Femur (tissue), 1 donor: Measurements from ENCODE around the gene FRK.
"Not testable (repeated sequence)": the region's sequence is repeated elsewhere in the genome, so short reads cannot be mapped to it uniquely, and the experiment has no call there.

Experiments
- DNase-seq: peaks from one replicate; pipeline ENCODE4 v3.0.0-alpha.2; 2017

FRK gene

DNA sequence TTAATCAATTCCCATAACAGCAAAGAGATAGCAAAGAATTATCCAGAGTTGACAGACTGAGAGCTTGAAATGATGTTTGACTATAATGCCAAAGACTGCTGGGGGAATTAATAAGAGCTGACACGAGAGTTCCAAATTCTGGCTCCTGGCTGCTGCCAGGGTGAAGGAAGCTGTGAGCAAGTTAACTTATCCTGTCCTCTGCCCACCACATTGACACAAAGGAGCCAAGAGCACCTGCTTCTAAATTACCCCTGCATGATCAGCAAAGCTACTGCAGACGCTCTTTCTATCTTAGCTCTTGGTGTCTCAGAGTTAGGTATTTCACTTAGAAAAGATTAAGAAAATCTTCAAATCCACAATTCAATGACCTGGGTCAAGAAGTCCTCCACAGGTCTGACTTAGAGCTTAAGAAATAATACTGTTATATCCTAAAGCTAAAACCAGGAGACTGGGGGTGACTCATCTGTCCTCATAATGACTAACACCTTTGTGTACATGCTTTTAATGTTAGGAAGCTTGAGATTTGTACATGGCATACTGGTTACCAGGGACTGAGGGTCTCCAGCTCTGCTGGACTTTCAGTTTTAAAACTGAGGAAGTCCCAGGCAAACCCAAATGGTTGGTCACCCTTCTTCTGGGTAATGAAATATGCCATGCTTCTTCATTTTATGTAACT is 13.2 kb upstream of the FRK start:
- DNase-seq = no peak

DNA sequence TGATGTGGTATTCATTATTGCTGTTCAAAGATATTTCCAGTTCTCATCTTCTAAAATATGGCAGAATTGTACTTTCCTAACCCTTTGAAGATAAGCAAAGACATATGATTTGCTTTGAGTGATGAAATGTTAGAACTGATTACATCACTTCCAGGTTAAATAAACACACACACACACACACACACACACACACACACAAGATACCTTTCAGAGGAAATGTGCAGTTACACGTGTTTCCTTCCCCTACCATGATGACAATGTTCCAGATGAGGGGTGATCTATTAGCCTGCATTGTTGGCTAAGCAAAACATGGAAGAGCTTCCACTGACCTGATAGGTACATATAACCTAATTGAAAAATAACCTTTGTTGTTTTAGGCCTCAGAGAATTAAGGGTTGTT is 11.7 kb upstream of the FRK start:
- DNase-seq = no peak

DNA sequence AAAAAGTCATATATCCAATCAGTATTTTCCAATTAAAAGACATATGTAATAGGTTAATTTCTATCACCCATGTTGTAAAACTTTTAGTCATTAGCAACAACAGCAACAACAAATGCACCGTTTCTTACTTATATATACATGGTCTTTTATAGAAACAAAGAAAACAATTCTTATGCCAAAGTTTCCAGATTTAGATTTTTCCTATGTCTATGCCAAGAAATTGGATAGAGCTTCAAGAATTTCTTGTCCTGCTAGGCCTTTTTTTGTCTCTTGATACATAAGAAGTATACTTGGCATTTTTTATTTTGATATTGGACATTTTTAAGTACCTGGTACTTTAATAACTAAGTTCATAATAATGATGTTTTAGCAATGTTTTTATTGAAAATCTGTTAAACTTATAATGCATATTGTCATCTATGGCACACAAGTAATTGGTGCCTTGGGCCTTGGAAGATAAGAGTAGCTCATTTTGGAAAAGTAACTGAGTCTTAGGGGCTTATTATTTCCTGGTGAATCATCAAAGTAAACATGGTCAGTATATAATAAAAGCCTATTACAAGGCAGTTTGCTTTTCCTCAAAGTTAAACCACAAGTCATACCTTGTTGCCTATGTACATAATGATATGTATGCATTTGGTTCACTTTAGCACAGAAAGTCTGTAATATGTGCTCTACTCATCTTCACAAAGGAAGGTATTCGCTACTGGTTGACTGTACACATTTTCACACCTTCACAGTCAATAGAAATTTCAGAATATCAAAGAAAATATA is 10.1 kb upstream of the FRK start:
- no peak for DNase-seq

DNA sequence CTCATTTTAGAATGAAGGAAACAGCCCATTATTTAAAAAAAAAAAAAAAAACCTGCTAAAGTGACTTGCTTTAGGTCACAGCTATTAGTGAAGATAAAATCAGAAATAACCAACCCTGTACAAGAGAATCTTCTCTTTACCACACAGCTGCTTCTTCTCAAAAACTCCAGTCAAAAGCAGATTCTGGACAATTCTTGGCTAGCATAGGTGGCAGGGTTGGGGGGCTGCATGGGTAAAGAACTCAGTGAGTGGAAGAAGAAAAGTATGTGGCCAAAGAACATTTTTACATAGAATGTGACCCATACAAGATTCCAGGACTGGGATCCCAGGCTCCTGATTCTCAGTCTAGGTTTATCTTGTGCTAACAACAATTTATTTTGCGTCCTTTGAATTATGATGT is 9.4 kb upstream of the FRK start:
- DNase-seq = no peak

- no peak for DNase-seq
Observed at GRCh38 chr6:116066789-116067188, 6.1 kb upstream of the FRK start.

GRCh38 chr6:116064666-116065065 is 4.0 kb upstream of the FRK start:
- DNase-seq = no peak

- DNase-seq = no peak
Observed at GRCh38 chr6:116062496-116062895, 1.8 kb upstream of the FRK start.

GRCh38 chr6:116059713-116060571 is 749 bp downstream of the FRK start:
- no peak for DNase-seq

DNA sequence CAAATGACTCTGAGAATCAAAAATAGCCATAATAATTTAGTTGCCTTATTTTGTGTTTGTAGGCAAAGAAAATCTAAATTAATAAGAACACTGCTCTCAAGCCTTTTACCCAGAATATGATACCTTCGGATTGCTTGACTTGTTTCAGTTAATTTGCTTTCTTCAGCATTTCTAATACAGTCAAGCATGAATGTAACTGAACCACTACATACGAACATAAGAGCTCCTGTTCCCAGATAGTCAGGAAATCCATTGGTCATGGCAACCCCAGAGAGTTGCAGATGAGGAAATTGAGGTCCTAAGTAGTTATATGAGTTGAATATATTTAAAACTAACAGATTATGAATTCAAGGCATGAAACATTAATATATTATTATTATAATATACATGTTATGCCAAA is 2.9 kb downstream of the FRK start:
- DNase-seq = no peak

DNA sequence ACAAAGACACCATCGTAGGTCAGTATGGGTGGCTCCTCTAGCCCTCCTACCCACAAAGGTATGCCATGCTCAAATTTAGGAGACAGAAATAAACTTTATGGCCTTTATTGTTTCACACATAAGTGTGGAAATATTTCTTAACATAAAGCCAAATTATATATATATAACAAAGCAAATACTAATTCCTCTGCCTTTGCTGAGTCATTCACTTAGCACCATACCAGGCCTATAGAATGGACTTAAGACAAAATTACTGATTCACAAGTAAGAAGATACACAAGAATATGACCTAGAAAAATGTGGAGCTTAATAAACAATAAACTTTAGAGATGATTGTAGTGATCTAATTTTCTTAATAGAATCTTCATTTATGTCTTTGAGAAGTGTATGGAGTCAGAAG is 5.2 kb downstream of the FRK start:
- DNase-seq = no peak

GRCh38 chr6:116051244-116051643 is 9.4 kb downstream of the FRK start:
- no peak for DNase-seq

DNA sequence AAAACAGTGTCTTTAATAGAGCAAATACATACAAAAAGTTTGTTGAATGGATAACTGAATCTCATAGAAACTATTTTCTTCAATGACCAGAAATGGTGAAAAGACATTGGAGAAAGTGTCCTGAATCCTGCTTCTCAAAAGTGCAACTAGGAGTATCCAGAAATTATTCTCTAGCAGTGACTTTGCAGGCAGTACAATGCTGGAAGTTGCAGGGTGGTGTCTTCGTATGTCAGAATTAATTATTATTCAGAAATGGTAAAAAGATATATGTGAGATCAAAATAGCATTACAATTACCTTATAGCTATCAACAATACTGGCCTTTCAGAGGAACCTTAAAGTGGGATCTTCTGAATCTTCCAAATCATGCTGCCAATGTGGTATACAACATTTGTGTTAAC is 10.0 kb downstream of the FRK start:
- no peak for DNase-seq

- no peak for DNase-seq
Observed at GRCh38 chr6:116049321-116049720, 11.4 kb downstream of the FRK start.

- DNase-seq = no peak
Observed at GRCh38 chr6:116047173-116047933, 13.3 kb downstream of the FRK start.

DNA sequence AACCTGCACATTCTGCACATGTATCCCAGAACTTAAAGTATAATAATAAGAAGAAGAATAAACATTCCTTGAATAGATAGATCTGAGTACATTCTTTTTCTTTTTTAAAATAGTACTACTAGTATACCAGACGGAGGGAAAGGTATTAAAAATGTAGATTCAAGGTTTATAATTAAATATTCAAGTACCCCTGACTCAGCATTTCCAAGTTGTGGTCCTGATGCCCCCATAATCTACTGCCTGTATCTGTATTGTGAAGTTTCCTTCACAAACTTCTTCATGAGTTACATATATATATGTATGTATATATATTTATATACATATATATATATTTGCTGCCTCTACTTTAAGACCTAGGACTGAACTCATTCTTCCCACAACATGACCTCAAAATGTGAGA is 14.0 kb downstream of the FRK start:
- DNase-seq = no peak

DNA sequence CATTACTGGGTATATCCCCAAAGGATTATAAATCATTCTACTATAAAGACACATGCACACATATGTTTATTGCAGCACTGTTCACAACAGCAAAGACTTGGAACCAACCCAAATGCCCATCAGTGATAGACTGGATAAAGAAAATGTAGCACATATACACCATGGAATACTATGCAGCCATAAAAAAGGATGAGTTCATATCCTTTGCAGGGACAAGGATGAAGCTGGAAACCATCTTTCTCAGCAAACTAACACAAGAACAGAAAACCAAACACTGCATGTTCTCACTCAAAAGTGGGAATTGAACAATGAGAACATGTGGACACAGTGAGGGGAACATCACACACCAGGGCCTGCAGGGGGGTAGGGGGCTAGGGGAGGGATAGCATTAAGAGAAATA is 14.4 kb downstream of the FRK start:
- not testable (repeated sequence) for DNase-seq

GRCh38 chr6:116041934-116042333 is 18.8 kb downstream of the FRK start:
- no peak for DNase-seq

GRCh38 chr6:116040993-116041392 is 19.7 kb downstream of the FRK start:
- no peak for DNase-seq

DNA sequence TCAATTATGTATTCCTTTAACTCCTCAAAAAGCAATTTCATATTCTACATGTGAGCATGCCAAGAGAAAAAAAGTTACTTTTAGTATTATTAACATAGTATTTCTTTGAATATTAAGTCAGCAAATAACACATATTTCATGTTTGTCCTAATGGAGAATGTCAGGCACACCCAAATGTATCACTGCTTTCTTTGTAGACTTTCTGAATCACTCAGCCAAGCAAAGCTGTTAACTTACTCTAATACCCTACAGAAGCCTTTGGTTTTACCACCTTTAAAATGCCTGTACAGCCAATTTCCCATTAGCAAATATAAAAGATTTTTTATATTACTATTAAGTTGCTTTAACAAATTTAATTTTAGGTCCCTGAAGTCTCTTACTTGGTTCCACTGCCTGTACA is 23.8 kb downstream of the FRK start:
- no peak for DNase-seq

- DNase-seq = no peak
Observed at GRCh38 chr6:116036075-116036773, 24.5 kb downstream of the FRK start.

- DNase-seq = no peak
Observed at GRCh38 chr6:116035616-116036015, 25.1 kb downstream of the FRK start.

DNA sequence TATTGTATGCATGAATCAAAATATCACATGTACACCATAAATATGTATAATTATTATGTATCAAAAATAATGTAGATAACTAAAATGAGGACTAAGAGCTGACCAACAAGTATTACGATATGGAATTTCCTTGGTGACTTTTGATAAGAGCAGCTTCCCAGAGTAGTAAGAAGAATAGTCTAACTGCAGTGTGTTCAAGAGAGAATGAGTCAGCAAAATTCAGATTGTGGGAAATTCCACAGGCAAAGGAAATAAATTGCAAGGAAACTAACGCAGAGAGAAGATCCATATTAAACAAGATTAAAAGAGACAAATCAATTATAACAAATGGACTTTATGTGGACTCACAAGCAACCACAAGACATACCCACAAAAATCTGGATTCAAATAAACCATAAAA is 26.4 kb downstream of the FRK start:
- DNase-seq = no peak
